Measurements from ENCODE around the gene SOX2.

GRCh38 chr3:181701096-181701495, 10.6 kb upstream of the SOX2 start:
- TF ChIP-seq CTCF (conservative IDR thresholded peaks at IDR 0.05; ENCODE audit: low read depth, low read length) (no peak), EZH2 (IDR thresholded peaks at IDR 0.05; ENCODE audit: low read length, unreplicated experiment) (no peak)

Measured in PC-3 (cell line).